Peyer's patch (tissue), 4 donors: ENCODE results near the gene SPG21.

Experiments
- CTCF ChIP-seq, 6 experiments: fragments of 450-650 bp in 4 of 6; fragments of 200-600 bp in 2 of 6; sonication (generic) in 1 of 6; IDR thresholded peaks; one replicate each; pipeline ENCODE4 v1.5.1; 2017 to 2019; ENCODE audit warnings: antibody characterized with exemption in 6 of 6, mild to moderate bottlenecking in 3 of 6, moderate library complexity in 1 of 6
- POLR2A ChIP-seq, 2 donors: fragments of 450-650 bp; IDR thresholded peaks; one replicate each; pipeline ENCODE4 v1.5.1; 2017; ENCODE audit warnings: antibody characterized with exemption in 2 of 2, mild to moderate bottlenecking in 2 of 2, moderate library complexity in 2 of 2

- TF ChIP-seq CTCF (IDR thresholded peaks at IDR 0.05) (no peak), POLR2A (IDR thresholded peaks at IDR 0.05) (no peak)
Observed at GRCh38 chr15:64969401-64969800, 20.3 kb downstream of the SPG21 start.
